CD4-positive, alpha-beta T cell treated with Interleukin-17A for 1 hour (primary cell): ENCODE results near the gene WNT1.

Experiments used
- DNase-seq: peaks from one replicate; pipeline ENCODE4 v3.0.0-alpha.2; 2020

The WNT1 gene

GRCh38 chr12:48961801-48962200 lies 16.3 kb upstream of the WNT1 start:
- DNase-seq, result no peak

DNA sequence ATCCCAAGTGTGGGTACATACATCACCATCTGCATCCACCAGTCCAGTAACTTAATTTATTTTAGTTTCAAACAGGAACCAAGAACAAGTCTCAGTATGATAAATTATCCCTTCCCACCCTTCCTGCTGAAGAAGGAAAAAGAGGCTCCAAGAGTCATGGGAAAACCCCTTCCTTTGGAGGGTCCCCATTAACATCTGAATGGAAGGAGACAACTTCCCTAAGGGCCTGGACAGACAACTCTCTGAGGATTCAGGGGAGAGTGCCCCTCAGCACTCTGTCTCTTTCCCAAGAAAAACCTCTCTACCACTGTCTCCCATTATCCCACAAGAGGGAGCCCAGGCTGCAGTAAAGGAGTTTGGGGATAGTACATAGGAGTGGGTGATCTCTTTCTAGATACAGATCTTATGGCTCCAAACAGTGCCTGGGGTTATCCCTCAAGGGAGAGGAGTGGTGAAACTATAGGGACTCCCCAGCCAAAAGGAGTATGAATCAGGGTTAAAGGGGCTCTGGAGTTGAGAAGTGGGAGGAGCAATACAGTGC lies 12.8 kb upstream of the WNT1 start:
- DNase-seq, result no peak

- DNase-seq, result no peak
These were observed 11.8 kb upstream of the WNT1 start for GRCh38 chr12:48966177-48966895.

DNA sequence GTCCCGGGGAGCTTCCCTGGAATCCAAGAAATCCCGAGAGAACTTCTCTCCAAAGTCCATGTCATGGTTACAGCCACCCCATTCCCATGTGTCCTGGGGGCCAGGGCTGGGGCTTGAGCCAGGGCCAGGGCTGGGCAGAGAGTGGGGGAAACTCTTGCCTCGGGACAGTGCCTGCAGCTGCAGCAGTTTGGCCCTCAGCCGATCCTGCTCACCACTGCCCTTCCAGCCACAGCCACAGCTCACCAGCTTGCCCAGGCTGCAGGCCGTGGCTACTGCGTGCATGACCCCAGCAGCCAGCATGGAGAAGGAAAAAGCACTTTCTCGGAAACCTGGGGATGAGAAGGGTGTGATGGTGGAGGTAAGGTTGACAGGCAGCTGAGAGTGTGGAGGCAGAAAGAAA lies 10.1 kb upstream of the WNT1 start:
- no peak for DNase-seq

DNA sequence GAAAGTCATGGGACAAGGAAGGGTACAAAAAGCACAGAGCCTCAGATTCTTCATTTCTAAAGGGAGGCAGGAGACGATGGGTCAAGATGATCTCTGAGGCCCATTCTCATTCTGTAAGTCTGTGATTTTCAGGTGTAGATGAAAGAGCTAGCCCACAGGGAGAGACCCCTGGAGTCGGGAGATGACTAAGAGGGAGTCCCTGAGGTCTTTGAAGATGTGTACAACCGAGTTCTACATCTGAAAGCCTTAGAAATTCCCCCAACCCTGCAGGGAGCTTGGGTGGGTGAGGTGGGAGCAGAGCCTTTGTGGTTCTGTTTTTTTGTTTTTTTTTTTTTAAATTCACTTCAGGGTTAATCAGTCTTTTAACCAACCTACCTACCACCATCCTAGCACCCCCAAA lies 9.7 kb upstream of the WNT1 start:
- no peak for DNase-seq

GRCh38 chr12:48969160-48969771 lies 8.9 kb upstream of the WNT1 start:
- DNase-seq, result no peak

- peak; percentile 49 for DNase-seq
These were observed 8.1 kb upstream of the WNT1 start for GRCh38 chr12:48969833-48970701.

GRCh38 chr12:48970702-48971334 lies 7.3 kb upstream of the WNT1 start:
- DNase-seq, result no peak

DNA sequence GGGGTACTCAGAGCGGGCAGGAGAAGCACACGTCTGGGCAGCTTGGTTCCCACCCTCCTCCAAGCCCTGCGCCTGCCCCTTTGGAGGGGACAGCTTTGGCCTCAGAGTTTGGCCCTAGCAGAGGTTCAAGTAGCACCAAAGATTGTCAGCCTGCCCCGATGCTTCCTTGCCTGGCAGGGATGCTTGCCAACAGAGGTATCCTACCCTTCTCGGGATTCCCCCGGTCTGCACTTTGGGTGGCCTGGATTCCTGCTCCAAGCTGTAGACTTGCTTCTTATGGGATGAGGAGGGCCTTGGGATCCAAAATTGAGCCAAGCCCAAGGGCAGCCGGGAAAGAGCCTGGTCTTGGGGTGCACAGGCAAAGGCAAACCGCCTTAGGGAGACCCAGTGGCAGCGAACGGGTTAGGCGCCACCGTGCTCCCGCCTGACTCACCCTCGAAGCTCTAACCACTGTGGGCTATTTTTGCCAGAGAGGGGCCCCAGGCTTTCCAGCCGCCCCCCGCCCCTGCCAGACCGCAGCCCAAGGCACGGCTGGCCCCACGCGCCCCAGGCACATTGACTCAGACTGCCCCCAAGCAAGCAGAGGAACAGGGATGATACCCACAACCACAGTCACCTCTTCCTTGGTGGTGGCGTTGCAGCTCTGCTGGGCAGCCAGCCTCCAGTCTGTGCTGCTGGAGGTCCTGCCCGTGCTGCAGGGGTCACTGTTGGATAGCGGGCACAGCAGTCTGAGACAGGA lies 5.7 kb upstream of the WNT1 start:
- peak; percentile 17 for DNase-seq

DNA sequence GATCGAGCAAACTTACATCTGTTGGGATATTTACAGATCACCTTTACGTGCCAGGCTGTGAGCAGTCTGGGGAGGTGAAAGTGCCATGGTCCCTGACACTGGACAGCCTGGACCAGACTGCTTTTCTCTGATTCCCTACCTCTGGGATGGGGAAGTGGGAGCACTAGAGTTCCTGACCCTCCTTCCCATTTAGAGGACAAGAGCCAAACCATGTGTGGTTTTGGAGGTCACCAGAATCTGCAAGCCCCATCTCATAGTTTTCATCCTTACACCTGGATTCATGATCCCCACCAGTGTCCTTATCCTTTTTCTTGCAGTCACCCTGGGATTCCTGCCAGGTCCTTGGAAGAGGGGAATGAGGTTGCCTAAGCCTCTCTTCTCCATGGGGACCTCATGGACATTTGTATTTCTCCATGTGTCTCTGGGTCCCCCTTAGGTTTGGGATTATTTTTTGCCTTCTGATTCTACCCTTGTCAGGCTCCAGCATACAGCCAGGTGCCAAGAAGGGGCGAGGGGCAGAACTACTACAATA lies 5.1 kb upstream of the WNT1 start:
- DNase-seq, result no peak

- no peak for DNase-seq
These were observed 4.6 kb upstream of the WNT1 start for GRCh38 chr12:48973531-48973930.

GRCh38 chr12:48973941-48974673 lies 4.0 kb upstream of the WNT1 start:
- peak; percentile 42 for DNase-seq

- DNase-seq, result peak; percentile 86
These were observed 536 bp upstream of the WNT1 start for GRCh38 chr12:48977290-48978281.

- no peak for DNase-seq
These were observed 849 bp downstream of the WNT1 start for GRCh38 chr12:48978741-48979601.

GRCh38 chr12:48979602-48980388 lies 1.7 kb downstream of the WNT1 start:
- peak; percentile 61 for DNase-seq

DNA sequence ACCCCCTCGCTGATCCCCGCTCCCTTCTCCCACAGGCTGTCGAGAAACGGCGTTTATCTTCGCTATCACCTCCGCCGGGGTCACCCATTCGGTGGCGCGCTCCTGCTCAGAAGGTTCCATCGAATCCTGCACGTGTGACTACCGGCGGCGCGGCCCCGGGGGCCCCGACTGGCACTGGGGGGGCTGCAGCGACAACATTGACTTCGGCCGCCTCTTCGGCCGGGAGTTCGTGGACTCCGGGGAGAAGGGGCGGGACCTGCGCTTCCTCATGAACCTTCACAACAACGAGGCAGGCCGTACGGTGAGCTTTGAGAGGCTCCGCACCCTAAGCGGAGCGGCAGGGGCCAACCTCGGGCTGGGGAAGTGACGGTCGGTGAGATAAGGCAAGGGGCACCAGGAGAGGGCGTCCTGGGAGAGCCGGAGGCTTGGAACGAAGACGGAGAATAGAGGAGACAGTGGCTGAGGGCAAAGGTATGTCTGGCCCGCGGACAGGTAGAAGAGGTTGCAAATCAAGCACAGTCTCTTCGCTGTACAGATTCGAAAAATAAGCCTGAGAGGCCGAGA lies 2.3 kb downstream of the WNT1 start:
- DNase-seq, result peak; percentile 51

- peak; percentile 57 for DNase-seq
These were observed 3.0 kb downstream of the WNT1 start for GRCh38 chr12:48980953-48981756.
